HFF-Myc (cell line): ENCODE data around the gene FRY.

Experiments
- DNase-seq: peaks from one replicate; pipeline ENCODE4 v3.0.0-alpha.2; 2011; ENCODE audit warnings: low read depth; ENCODE audit errors: extremely low read depth
- H3K4me3 ChIP-seq: replicated peaks from 2 replicates; pipeline ENCODE4 v1.5.1; 2011; ENCODE audit warnings: low read depth, mild to moderate bottlenecking, control low read depth, low read length
- TF ChIP-seq, protein P1 (sequence below): IDR thresholded peaks from 2 replicates; pipeline ENCODE4 v1.5.1; 2012; ENCODE audit warnings: mild to moderate bottlenecking, low read depth, low read length, control low read depth; ENCODE audit errors: missing control alignments

The FRY gene

DNA sequence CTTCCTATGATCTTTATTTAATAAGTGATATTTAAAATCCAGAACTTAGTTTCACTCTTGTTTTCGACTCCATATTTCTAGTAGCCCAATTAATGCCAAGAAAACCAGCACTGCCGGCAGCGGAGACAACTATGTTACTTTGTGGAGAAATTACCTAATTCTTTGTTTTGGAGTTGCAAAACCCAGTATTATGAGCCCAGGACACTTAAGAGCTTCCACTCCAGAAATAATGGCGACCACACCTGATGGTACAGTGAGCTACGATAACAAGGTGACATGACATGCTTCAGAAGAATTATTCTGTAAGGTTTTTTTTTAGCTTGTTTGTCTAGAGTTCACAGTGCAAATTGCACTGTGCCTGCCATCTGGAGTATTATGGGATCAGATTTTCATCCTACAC lies 147.2 kb downstream of the FRY start:
- H3K4me3 ChIP-seq: no peak overlapping the region
- DNase-seq: no peak
- TF ChIP-seq, protein P1, sequence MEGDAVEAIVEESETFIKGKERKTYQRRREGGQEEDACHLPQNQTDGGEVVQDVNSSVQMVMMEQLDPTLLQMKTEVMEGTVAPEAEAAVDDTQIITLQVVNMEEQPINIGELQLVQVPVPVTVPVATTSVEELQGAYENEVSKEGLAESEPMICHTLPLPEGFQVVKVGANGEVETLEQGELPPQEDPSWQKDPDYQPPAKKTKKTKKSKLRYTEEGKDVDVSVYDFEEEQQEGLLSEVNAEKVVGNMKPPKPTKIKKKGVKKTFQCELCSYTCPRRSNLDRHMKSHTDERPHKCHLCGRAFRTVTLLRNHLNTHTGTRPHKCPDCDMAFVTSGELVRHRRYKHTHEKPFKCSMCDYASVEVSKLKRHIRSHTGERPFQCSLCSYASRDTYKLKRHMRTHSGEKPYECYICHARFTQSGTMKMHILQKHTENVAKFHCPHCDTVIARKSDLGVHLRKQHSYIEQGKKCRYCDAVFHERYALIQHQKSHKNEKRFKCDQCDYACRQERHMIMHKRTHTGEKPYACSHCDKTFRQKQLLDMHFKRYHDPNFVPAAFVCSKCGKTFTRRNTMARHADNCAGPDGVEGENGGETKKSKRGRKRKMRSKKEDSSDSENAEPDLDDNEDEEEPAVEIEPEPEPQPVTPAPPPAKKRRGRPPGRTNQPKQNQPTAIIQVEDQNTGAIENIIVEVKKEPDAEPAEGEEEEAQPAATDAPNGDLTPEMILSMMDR: no peak

DNA sequence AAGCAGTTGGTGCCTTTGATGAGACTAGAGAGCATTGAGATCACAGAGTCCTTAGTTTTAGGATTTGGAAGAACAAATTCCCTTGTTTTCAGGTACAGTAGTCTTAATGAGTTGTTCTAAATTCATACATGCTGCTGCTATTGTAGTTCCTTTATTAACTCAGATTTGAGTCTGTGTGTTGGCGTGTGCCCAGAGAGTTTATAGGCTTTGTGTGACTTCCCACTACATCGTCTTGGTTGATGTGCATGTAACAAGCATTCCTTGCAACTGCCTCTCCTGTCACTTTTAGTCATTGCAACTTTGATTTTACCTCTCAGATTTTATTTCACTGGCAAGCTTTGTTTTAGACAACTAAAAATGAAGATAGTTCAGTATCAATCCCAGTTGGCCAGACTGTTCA lies 148.1 kb downstream of the FRY start:
- no peak for DNase-seq
- TF ChIP-seq, protein P1: no peak
- H3K4me3 ChIP-seq: no peak overlapping the region

DNA sequence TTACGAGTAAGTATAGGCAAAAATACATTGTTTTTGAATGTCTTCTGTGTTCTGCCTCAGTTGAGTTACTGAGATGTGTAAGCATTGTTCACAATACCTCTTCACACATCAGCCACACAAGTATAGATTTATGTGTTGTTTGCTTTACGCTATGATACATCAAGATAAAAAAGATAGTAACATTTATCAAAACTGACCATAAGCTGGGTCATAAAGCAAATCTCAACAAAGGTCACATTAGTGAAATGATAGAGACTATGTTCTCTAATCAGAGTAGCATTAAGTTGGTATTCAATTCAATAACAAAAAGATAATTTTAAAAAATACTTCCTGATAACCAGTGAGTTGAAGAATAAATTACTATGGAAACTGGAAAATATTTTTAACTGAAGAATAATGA lies 156.1 kb downstream of the FRY start:
- no peak for DNase-seq
- H3K4me3 ChIP-seq: no peak overlapping the region
- TF ChIP-seq, protein P1: no peak

DNA sequence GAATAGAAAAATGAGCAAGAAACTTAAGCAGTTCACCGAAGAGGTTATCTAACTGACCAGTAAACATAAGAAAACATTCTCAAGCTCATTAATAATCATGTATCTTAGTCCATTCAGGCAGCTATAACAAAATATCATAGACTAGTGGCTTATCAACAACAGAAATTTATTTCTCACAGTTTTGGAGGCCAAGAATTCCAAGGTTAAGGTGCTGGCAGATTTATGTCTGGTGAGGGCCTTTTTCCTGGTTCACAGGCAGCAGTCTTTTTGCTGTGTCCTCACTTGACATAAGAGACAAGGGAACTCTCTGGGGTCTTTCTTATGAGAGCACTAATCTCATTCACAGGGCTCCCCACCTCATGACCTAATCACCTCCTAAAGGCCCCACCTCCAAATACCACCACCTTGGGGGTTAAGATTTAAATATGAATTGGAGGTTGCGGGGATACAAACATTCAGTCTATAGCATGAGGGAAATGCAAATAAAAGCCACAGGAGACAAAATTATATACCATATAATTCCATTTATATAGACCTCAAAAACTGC lies 160.0 kb downstream of the FRY start:
- no peak for DNase-seq
- no peak overlapping the region for H3K4me3 ChIP-seq
- TF ChIP-seq, protein P1: no peak

DNA sequence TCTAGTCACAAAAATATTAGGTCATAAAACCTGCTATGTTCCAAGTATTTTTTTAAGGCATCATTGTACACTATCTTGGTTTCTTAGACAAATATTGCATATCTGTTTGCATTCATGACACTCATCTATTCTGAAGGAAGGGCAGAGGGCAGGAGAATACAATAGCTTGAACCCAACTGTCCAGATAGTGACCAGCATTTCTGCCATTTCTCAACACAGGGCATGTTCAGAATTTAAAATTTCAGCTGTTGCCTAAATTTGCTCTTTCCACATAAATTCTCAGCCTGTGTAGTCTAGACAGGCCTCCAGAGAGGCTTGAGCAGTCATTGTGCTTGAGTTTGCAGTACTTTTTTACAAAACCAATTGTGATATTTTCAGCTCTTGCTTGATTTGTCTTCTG lies 164.1 kb downstream of the FRY start:
- DNase-seq: no peak
- TF ChIP-seq, protein P1: no peak
- no peak overlapping the region for H3K4me3 ChIP-seq

DNA sequence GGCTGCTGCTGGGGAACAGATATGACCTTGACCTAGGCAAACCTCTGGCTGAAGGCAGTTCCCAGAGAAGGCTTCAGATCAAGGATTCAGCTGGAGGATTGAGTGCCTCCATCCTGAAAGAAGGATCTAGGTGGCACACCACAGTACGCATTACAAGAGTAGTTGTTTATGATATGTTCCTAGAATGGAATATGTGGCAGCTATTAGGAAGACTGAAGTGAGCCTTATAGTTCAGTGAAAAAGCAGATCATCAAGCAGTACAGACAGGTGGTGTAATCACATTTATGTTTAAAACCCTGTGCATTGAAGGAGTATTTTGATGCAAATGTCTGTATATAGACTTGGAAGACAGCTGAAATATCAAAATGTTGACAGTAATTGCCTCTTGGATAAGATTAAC lies 167.6 kb downstream of the FRY start:
- H3K4me3 ChIP-seq: no peak overlapping the region
- DNase-seq: no peak
- TF ChIP-seq, protein P1: no peak

DNA sequence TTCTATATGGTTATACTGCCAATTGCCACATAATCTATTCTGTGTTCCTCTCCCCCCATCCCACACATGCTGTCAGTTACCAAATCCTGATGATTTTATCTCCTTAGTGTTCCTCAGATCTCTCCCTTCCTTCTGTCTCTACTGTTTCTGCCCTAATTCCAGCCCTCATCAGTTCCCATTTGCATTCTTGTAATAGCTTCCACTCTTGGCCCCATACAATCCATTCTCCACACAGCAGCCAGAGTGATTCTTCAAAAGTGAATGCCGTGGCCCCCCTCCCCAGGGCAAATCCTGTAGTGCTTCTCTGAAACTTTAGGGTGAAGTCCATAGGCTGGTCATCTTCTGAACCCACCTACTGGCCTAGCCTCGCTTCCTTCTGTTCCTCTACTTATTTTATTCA lies 169.2 kb downstream of the FRY start:
- no peak overlapping the region for H3K4me3 ChIP-seq
- DNase-seq: no peak
- TF ChIP-seq, protein P1: no peak
